A673 (cell line): ENCODE measurements around the gene ZBTB20.

ENCODE experiments used
- EZH2 ChIP-seq: fragments of 200-600 bp; sonication (generic); IDR thresholded peaks from 2 replicates; pipeline ENCODE4 v1.6.1; 2017; ENCODE audit warnings: borderline replicate concordance, low read depth, mild to moderate bottlenecking, mixed read lengths, antibody characterized with exemption, low read length; ENCODE audit not compliant: poor library complexity, severe bottlenecking
- TF ChIP-seq, protein P1 (sequence below): fragments of 300-800, 200-600 bp; sonication (generic); conservative IDR thresholded peaks from 2 replicates; pipeline ENCODE4 v1.5.1; 2017; ENCODE audit warnings: low read depth, mild to moderate bottlenecking, antibody characterized with exemption, low read length, moderate library complexity, mixed read lengths

DNA sequence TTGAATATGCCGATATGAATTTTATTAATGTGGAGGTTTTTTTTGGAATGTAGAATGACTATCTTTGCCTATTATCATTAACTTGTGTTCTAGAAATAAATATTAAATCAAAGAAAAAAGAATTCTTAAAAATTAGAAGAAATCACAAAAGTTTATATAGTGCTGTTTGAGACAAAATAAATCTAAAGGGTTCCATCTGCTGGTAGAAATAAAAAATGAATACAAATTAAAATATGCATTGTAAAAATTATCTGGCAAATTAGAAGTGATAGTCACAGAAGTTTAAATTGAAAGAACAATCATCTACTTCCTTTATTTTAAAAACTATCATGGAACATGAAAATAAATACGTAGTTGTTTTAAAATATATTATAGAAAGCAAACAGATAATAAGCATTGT, 22.7 kb upstream of the ZBTB20 start:
- TF ChIP-seq, protein P1, sequence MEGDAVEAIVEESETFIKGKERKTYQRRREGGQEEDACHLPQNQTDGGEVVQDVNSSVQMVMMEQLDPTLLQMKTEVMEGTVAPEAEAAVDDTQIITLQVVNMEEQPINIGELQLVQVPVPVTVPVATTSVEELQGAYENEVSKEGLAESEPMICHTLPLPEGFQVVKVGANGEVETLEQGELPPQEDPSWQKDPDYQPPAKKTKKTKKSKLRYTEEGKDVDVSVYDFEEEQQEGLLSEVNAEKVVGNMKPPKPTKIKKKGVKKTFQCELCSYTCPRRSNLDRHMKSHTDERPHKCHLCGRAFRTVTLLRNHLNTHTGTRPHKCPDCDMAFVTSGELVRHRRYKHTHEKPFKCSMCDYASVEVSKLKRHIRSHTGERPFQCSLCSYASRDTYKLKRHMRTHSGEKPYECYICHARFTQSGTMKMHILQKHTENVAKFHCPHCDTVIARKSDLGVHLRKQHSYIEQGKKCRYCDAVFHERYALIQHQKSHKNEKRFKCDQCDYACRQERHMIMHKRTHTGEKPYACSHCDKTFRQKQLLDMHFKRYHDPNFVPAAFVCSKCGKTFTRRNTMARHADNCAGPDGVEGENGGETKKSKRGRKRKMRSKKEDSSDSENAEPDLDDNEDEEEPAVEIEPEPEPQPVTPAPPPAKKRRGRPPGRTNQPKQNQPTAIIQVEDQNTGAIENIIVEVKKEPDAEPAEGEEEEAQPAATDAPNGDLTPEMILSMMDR: no peak; the same call in 1 of the 2 replicates
- TF ChIP-seq EZH2: no peak
